Mesenchymal stem cell (in vitro differentiated cells and primary cell): ENCODE results near the gene PEF1.

Experiments used
- DNase-seq: peaks from one replicate; pipeline ENCODE4 v3.0.0-alpha.2; 2013
- H2AFZ ChIP-seq: one replicate; pipeline ENCODE4 v1.6.1; 2013; ENCODE audit warnings: low read depth, mild to moderate bottlenecking, control low read depth, inconsistent platforms, low read length, moderate library complexity
- H2AK5ac ChIP-seq: 2 replicates; pipeline ENCODE4 v1.6.1; 2013; ENCODE audit warnings: low read length, moderate library complexity, mild to moderate bottlenecking, inconsistent platforms; ENCODE audit not compliant: severe bottlenecking
- H2BK120ac ChIP-seq: one replicate; pipeline ENCODE4 v1.6.1; 2013; ENCODE audit warnings: low read depth, mild to moderate bottlenecking, inconsistent platforms, low read length, moderate library complexity
- H2BK12ac ChIP-seq, 2 experiments: one replicate each; pipeline ENCODE4 v1.6.1; 2013; ENCODE audit warnings: inconsistent platforms in 2 of 2, low read length in 2 of 2, mild to moderate bottlenecking in 2 of 2, moderate library complexity in 2 of 2, control low read depth in 1 of 2
- H2BK15ac ChIP-seq: one replicate; pipeline ENCODE4 v1.6.1; 2013; ENCODE audit warnings: mild to moderate bottlenecking, low read depth, inconsistent platforms; ENCODE audit not compliant: poor library complexity, severe bottlenecking
- H2BK5ac ChIP-seq: 2 replicates; pipeline ENCODE4 v1.6.1; 2013; ENCODE audit warnings: low read depth, mild to moderate bottlenecking, low read length, control low read depth, inconsistent platforms; ENCODE audit not compliant: poor library complexity, severe bottlenecking
- H3K14ac ChIP-seq, 2 experiments: one replicate each; pipeline ENCODE4 v1.6.1; 2013; ENCODE audit warnings: inconsistent platforms in 2 of 2, low read length in 2 of 2, control low read depth in 1 of 2, mild to moderate bottlenecking in 1 of 2, moderate library complexity in 1 of 2
- H3K18ac ChIP-seq, 2 experiments: one replicate each; pipeline ENCODE4 v1.6.1; 2013; ENCODE audit warnings: inconsistent platforms in 2 of 2, low read length in 2 of 2, control low read depth in 1 of 2, low read depth in 1 of 2, mild to moderate bottlenecking in 1 of 2
- H3K23ac ChIP-seq, 2 experiments: one replicate each; pipeline ENCODE4 v1.6.1; 2013; ENCODE audit warnings: inconsistent platforms in 2 of 2, low read length in 2 of 2, mild to moderate bottlenecking in 2 of 2, moderate library complexity in 2 of 2, control low read depth in 1 of 2
- H3K27ac ChIP-seq: 2 replicates; pipeline ENCODE4 v1.5.1; 2013; ENCODE audit warnings: mild to moderate bottlenecking, moderate library complexity, low read length, control low read depth, inconsistent platforms; ENCODE audit not compliant: poor library complexity, severe bottlenecking
- H3K27me3 ChIP-seq, 2 experiments: 2 replicates each; pipeline versions ENCODE4 v1.6.1 to v1.7.0; 2013; ENCODE audit warnings: low read length in 2 of 2, mild to moderate bottlenecking in 2 of 2, moderate library complexity in 2 of 2, control low read depth in 1 of 2, inconsistent platforms in 1 of 2; ENCODE audit not compliant: control insufficient read depth in 1 of 2, insufficient read depth in 1 of 2
- H3K36me3 ChIP-seq, 2 experiments: 2 replicates each; pipeline versions ENCODE4 v1.6.1 to v1.7.0; 2013; ENCODE audit warnings: low read length in 2 of 2, control low read depth in 1 of 2, inconsistent platforms in 1 of 2, low read depth in 1 of 2, mild to moderate bottlenecking in 1 of 2; ENCODE audit not compliant: insufficient read depth in 2 of 2, control insufficient read depth in 1 of 2
- H3K4ac ChIP-seq, 2 experiments: one replicate each; pipeline ENCODE4 v1.6.1; 2013; ENCODE audit warnings: inconsistent platforms in 2 of 2, low read length in 2 of 2, mild to moderate bottlenecking in 2 of 2, moderate library complexity in 2 of 2, control low read depth in 1 of 2, low read depth in 1 of 2
- H3K4me1 ChIP-seq: 2 replicates; pipeline ENCODE4 v1.6.1; 2013; ENCODE audit warnings: low read depth, low read length, control low read depth; ENCODE audit not compliant: control insufficient read depth, insufficient read depth
- H3K4me2 ChIP-seq: 2 replicates; pipeline ENCODE4 v1.6.1; 2013; ENCODE audit warnings: low read length, mild to moderate bottlenecking, inconsistent platforms; ENCODE audit not compliant: poor library complexity, severe bottlenecking
- H3K4me3 ChIP-seq, 2 experiments: 2 replicates each; pipeline versions ENCODE4 v1.5.1 to v1.7.0; 2013; ENCODE audit warnings: low read length in 2 of 2, mild to moderate bottlenecking in 2 of 2, control low read depth in 1 of 2, low read depth in 1 of 2; ENCODE audit not compliant: insufficient read depth in 1 of 2
- H3K79me1 ChIP-seq: replicated peaks from 2 replicates; pipeline ENCODE4 v1.6.1; 2013; ENCODE audit warnings: mild to moderate bottlenecking, control low read depth, low read length, inconsistent platforms; ENCODE audit not compliant: poor library complexity, severe bottlenecking
- H3K9ac ChIP-seq: 2 replicates; pipeline ENCODE4 v1.7.0; 2013; ENCODE audit warnings: mild to moderate bottlenecking, low read length, moderate library complexity
- H3K9me3 ChIP-seq: 2 replicates; pipeline ENCODE4 v1.7.0; 2013; ENCODE audit warnings: mild to moderate bottlenecking, low read length; ENCODE audit not compliant: control insufficient read depth
- H4K8ac ChIP-seq: one replicate; pipeline ENCODE4 v1.6.1; 2013; ENCODE audit warnings: inconsistent platforms, mild to moderate bottlenecking, low read length, moderate library complexity
- H4K91ac ChIP-seq: one replicate; pipeline ENCODE4 v1.6.1; 2013; ENCODE audit warnings: mild to moderate bottlenecking, low read length, inconsistent platforms
- WGBS: methylation state at CpG from one replicate; pipeline ENCODE4 v1.1.7; 2013; ENCODE audit warnings: mixed read lengths; 5-methylcytosine and 5-hydroxymethylcytosine counted together

Gene PEF1

DNA sequence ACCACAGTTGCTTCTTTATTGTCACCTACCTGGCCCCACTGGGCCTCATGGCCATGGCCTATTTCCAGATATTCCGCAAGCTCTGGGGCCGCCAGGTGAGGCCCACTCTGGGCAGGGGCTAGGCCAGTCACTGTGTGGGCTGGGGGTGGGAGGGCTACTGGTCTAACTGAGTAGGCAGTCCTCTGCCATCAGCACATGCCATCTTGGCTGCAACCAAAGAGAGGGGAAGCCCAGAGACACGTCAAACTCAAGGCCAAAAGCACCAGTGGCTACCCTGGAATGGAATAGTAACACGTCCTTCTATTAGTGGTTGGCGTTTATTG is 23.2 kb downstream of the PEF1 start:
- no peak overlapping the region for H2BK12ac ChIP-seq
- H3K36me3 ChIP-seq = peaks cover 0 to 19% of the 10 kb centered on the region in 2 experiments
- H3K4me3 ChIP-seq = no peak overlapping the region
- H2BK120ac ChIP-seq = no peak overlapping the region
- no peak overlapping the region for H4K91ac ChIP-seq
- H3K4me1 ChIP-seq = peaks cover 25% of the 10 kb centered on the region
- DNase-seq = no peak
- no peaks in the 10 kb centered on the region for H3K9me3 ChIP-seq
- no peak overlapping the region for H3K18ac ChIP-seq
- H2AFZ ChIP-seq = no peak overlapping the region
- peaks cover 24 to 28% of the 10 kb centered on the region in 2 experiments for H3K27me3 ChIP-seq
- H3K14ac ChIP-seq = no peak overlapping the region
- no peak overlapping the region for H2BK15ac ChIP-seq
- no peak overlapping the region for H2AK5ac ChIP-seq
- H3K9ac ChIP-seq = no peak overlapping the region
- no peak overlapping the region for H3K4ac ChIP-seq
- H2BK5ac ChIP-seq = no peak overlapping the region
- H3K27ac ChIP-seq = no peak overlapping the region
- no peaks in the 10 kb centered on the region for H3K79me1 ChIP-seq
- H3K23ac ChIP-seq = no peak overlapping the region
- 98% methylated on average over 5 of the region's 5 CpGs for WGBS
- H4K8ac ChIP-seq = no peak overlapping the region
- no peak overlapping the region for H3K4me2 ChIP-seq

- H3K4ac ChIP-seq = no peak overlapping the region
- no peak overlapping the region for H3K4me3 ChIP-seq
- DNase-seq = no peak
- no peak overlapping the region for H3K9ac ChIP-seq
- WGBS = 94% methylated on average over 20 of the region's 20 CpGs
- H2AFZ ChIP-seq = no peak overlapping the region
- no peak overlapping the region for H4K91ac ChIP-seq
- H4K8ac ChIP-seq = no peak overlapping the region
- no peak overlapping the region for H3K27ac ChIP-seq
- H2BK12ac ChIP-seq = no peak overlapping the region
- H2BK120ac ChIP-seq = no peak overlapping the region
- H3K4me2 ChIP-seq = no peak overlapping the region
- H2AK5ac ChIP-seq = no peak overlapping the region
- no peak overlapping the region for H3K18ac ChIP-seq
- H3K9me3 ChIP-seq = no peaks in the 10 kb centered on the region
- H3K4me1 ChIP-seq = peaks cover 20% of the 10 kb centered on the region
- no peak overlapping the region for H3K23ac ChIP-seq
- H3K14ac ChIP-seq = no peak overlapping the region
- H3K79me1 ChIP-seq = no peaks in the 10 kb centered on the region
- peaks cover 0 to 16% of the 10 kb centered on the region in 2 experiments for H3K36me3 ChIP-seq
- H2BK5ac ChIP-seq = no peak overlapping the region
- no peak overlapping the region for H2BK15ac ChIP-seq
- peaks cover 30 to 34% of the 10 kb centered on the region in 2 experiments for H3K27me3 ChIP-seq
These were observed 23.8 kb downstream of the PEF1 start for GRCh38 chr1:31620631-31621497.

GRCh38 chr1:31618916-31619846 is 25.5 kb downstream of the PEF1 start:
- Histone ChIP-seq H3K9ac (no peak overlapping the region), H2AK5ac (no peak overlapping the region), H4K91ac (peak overlapping the region; percentile 46), H2BK120ac (no peak overlapping the region), H3K23ac (no peak overlapping the region), H3K79me1 (no peaks in the 10 kb centered on the region), H3K4ac (no peak overlapping the region), H2BK5ac (no peak overlapping the region), H3K18ac (no peak overlapping the region), H3K4me1 (peaks cover 17% of the 10 kb centered on the region), H2BK12ac (no peak overlapping the region), H3K4me2 (no peak overlapping the region), H3K4me3 (no peak overlapping the region), H4K8ac (no peak overlapping the region), H3K14ac (no peak overlapping the region), H3K36me3 (peaks cover 0 to 5% of the 10 kb centered on the region in 2 experiments), H3K27ac (no peak overlapping the region), H2BK15ac (no peak overlapping the region), H3K9me3 (no peaks in the 10 kb centered on the region), H2AFZ (no peak overlapping the region), H3K27me3 (peaks cover 31 to 34% of the 10 kb centered on the region in 2 experiments)
- no peak for DNase-seq
- 81% methylated on average over 23 of the region's 23 CpGs for WGBS
